Fibroblast of villous mesenchyme (primary cell): ENCODE data around the gene RTKN2. TPM values are rescaled to one million over a fixed set of nuclear protein-coding genes. Genes with fewer than 3 reads are reported as not detected.

Experiments used
- DNase-seq: peaks from one replicate; pipeline ENCODE4 v3.0.0-alpha.2; 2010; ENCODE audit warnings: low read depth
- H3K4me3 ChIP-seq: 2 replicates; pipeline ENCODE4 v1.5.1; 2011; ENCODE audit warnings: low read depth, mild to moderate bottlenecking, low read length
- total RNA-seq: library from RNA; depleted of rRNA; stranded (reverse); fragments of >200 nt; gene quantifications from 2 replicates; pipeline ENCODE4 v1.2.3, GENCODE V29; 2012
- TF ChIP-seq, protein P1 (sequence below): IDR thresholded peaks from 2 replicates; pipeline ENCODE4 v1.5.1; 2012; ENCODE audit warnings: low read depth, mild to moderate bottlenecking, low read length; ENCODE audit not compliant: insufficient read depth

RTKN2 gene
- total RNA-seq, 1 donor = 15.1 TPM

- H3K4me3 ChIP-seq = no peak overlapping the region
- no peak for DNase-seq
- TF ChIP-seq, protein P1, sequence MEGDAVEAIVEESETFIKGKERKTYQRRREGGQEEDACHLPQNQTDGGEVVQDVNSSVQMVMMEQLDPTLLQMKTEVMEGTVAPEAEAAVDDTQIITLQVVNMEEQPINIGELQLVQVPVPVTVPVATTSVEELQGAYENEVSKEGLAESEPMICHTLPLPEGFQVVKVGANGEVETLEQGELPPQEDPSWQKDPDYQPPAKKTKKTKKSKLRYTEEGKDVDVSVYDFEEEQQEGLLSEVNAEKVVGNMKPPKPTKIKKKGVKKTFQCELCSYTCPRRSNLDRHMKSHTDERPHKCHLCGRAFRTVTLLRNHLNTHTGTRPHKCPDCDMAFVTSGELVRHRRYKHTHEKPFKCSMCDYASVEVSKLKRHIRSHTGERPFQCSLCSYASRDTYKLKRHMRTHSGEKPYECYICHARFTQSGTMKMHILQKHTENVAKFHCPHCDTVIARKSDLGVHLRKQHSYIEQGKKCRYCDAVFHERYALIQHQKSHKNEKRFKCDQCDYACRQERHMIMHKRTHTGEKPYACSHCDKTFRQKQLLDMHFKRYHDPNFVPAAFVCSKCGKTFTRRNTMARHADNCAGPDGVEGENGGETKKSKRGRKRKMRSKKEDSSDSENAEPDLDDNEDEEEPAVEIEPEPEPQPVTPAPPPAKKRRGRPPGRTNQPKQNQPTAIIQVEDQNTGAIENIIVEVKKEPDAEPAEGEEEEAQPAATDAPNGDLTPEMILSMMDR = no peak
These were observed 88.0 kb downstream of the RTKN2 start for GRCh38 chr10:62180677-62181076.

GRCh38 chr10:62178568-62178967 lies 90.1 kb downstream of the RTKN2 start:
- TF ChIP-seq, protein P1 = no peak
- no peak overlapping the region for H3K4me3 ChIP-seq
- no peak for DNase-seq

DNA sequence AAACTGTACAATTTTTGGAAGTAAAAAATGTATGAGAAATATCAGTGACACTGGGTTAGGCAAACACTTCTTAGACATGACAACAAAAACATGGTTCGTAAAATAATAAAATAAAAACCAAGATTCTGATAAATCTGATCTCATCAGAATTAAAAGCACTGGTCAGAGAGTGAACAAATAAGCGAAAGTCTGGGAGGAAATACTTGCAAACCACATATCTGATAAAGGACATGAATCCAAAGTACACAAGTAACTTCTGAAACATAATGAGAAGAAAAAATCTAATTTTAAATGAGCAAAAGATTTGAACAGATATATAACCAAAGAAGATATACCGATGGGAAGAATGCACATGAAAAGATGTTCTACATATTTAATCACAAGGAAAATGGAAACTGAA lies 91.5 kb downstream of the RTKN2 start:
- H3K4me3 ChIP-seq = no peak overlapping the region
- TF ChIP-seq, protein P1 = no peak
- DNase-seq = peak; percentile 25

DNA sequence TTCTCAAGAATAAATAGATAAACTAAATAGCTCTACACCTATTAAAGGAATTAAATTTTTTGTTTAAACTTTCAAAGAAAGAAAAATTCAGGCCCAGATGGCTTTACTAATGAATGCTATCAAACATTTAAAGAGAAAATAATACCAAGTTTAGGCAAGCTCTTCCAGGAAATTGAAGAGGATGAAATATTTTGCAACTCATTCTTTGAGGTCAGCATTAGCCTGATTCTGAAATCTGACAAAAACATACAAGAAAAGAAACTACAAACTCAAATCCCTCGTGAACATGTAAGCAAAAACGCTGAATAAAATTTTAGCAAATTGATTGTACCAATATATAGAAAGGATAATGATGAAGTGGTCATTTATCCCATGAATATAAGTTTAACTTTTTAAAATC lies 93.4 kb downstream of the RTKN2 start:
- H3K4me3 ChIP-seq = no peak overlapping the region
- TF ChIP-seq, protein P1 = no peak
- DNase-seq = peak; percentile 49

GRCh38 chr10:62172465-62172864 lies 96.2 kb downstream of the RTKN2 start:
- H3K4me3 ChIP-seq = no peak overlapping the region
- DNase-seq = no peak
- TF ChIP-seq, protein P1 = no peak

DNA sequence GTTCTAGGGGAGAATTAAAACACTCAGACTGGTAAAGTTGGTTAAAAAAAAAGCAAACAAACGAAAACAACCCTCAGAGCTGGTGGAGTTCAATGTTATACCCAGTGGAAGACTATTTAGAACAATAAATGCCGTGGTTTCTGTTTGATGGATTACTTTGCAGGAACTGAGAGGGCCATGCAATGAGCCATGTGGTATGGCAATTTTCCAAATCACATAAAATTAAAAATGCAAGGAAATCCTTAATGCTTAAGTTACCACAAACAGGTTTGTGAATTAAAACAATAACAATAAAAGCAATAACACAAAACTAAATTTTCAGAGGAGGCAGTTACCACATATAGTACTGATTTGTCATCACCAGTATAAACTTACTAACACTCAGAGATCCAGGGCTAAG lies 96.9 kb downstream of the RTKN2 start:
- peak; percentile 92 for DNase-seq
- TF ChIP-seq, protein P1 = no peak
- no peak overlapping the region for H3K4me3 ChIP-seq

DNA sequence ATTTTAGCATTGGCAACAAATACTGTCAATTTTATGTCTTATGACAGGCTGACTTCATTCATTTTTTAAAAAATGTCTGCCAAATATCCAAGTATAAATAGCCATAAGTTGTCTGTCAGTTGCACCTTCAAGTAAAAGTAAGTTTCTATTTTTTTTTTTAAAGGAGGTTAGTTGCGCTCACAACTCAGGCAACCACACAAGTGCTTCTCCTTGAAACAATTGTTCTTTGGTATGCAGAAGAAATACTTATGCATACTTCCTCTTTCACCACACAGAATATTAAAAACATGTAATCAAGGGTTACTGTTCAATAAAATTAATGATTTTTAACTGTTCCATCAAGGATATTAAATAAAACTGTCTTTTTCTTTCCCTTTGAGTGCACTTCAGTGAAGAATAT lies 97.9 kb downstream of the RTKN2 start:
- TF ChIP-seq, protein P1 = no peak
- DNase-seq = no peak

More for the DNA sequence above, 97.9 kb downstream of the RTKN2 start:
- H3K4me3 ChIP-seq = no peak overlapping the region
